GM23338 (cell line): ENCODE measurements around the gene ANKRD63. TPM values are rescaled to one million over a fixed set of nuclear protein-coding genes. Genes with fewer than 3 reads are reported as not detected.

Experiments used
- ATAC-seq: fragments of 200-7000 bp; cut with Tn5 transposase; 3 replicates; pipeline ENCODE4 v1.9.1; 2020
- DNase-seq: peaks from one replicate; pipeline ENCODE4 v3.0.0-alpha.2; 2015; ENCODE audit warnings: low spot score
- H2AFZ ChIP-seq: fragments of 200-600 bp; sonication (generic); 2 replicates; pipeline ENCODE4 v1.8.0; 2016; ENCODE audit warnings: antibody characterized with exemption, mild to moderate bottlenecking, moderate library complexity
- H3F3A ChIP-seq: fragments of 200-600 bp; sonication (generic); replicated peaks from 2 replicates; pipeline ENCODE4 v1.8.0; 2017; ENCODE audit warnings: antibody characterized with exemption, mixed run types, low read depth
- H3K27ac ChIP-seq: fragments of 200-600 bp; sonication (generic); 2 replicates; pipeline ENCODE4 v1.6.1; 2016; ENCODE audit warnings: low read depth
- H3K27me3 ChIP-seq: fragments of 200-600 bp; sonication (generic); 2 replicates; pipeline ENCODE4 v1.8.0; 2016; ENCODE audit warnings: mild to moderate bottlenecking, mixed run types, moderate library complexity; ENCODE audit not compliant: insufficient read depth
- H3K36me3 ChIP-seq: fragments of 200-600 bp; sonication (generic); 2 replicates; pipeline ENCODE4 v1.8.0; 2016; ENCODE audit warnings: mild to moderate bottlenecking; ENCODE audit not compliant: insufficient read depth
- H3K4me1 ChIP-seq: fragments of 200-600 bp; sonication (generic); 2 replicates; pipeline ENCODE4 v1.8.0; 2016; ENCODE audit warnings: mild to moderate bottlenecking, moderate library complexity; ENCODE audit not compliant: insufficient read depth
- H3K4me2 ChIP-seq: fragments of 200-600 bp; sonication (generic); 2 replicates; pipeline ENCODE4 v1.7.1; 2017; ENCODE audit warnings: mixed run types
- H3K4me3 ChIP-seq: fragments of 200-600 bp; sonication (generic); 2 replicates; pipeline ENCODE4 v1.6.1; 2016; ENCODE audit warnings: mixed run types
- H3K79me2 ChIP-seq: fragments of 200-600 bp; sonication (generic); replicated peaks from 2 replicates; pipeline ENCODE4 v1.8.0; 2017; ENCODE audit warnings: mild to moderate bottlenecking; ENCODE audit not compliant: insufficient read depth
- H3K9me2 ChIP-seq: fragments of 200-600 bp; sonication (generic); 2 replicates; pipeline ENCODE4 v1.8.0; 2017; ENCODE audit not compliant: insufficient read depth
- H4K20me1 ChIP-seq: fragments of 200-600 bp; sonication (generic); replicated peaks from 2 replicates; pipeline ENCODE4 v1.8.0; 2017; ENCODE audit warnings: mild to moderate bottlenecking; ENCODE audit not compliant: insufficient read depth
- H3K27ac Mint-ChIP-seq: 2 replicates; pipeline ENCODE4 v1.8.0; 2020; ENCODE audit warnings: inconsistent platforms, mild to moderate bottlenecking, moderate library complexity, mixed read lengths
- H3K27me3 Mint-ChIP-seq: 3 replicates; pipeline ENCODE4 v1.8.0; 2022; ENCODE audit warnings: low read depth, mild to moderate bottlenecking, moderate library complexity, mixed read lengths, inconsistent platforms; ENCODE audit not compliant: insufficient read depth, poor library complexity
- H3K36me3 Mint-ChIP-seq: 3 replicates; pipeline ENCODE4 v1.8.0; 2021; ENCODE audit warnings: low read depth, mild to moderate bottlenecking, inconsistent platforms, moderate library complexity, mixed read lengths
- H3K4me1 Mint-ChIP-seq: 3 replicates; pipeline ENCODE4 v1.8.0; 2020; ENCODE audit warnings: mild to moderate bottlenecking, inconsistent platforms, mixed read lengths
- H3K4me3 Mint-ChIP-seq: 3 replicates; pipeline ENCODE4 v1.8.0; 2021; ENCODE audit warnings: moderate library complexity, mild to moderate bottlenecking, inconsistent platforms, mixed read lengths
- H3K9me3 Mint-ChIP-seq: 3 replicates; pipeline ENCODE4 v1.8.0; 2020; ENCODE audit warnings: moderate library complexity, mild to moderate bottlenecking, inconsistent platforms, mixed read lengths
- CREB1 ChIP-seq: fragments of 250-450 bp; sonication (Bioruptor Pico); IDR thresholded peaks from 2 replicates; pipeline ENCODE4 v1.5.0; 2020; ENCODE audit warnings: low read depth, mild to moderate bottlenecking, moderate library complexity
- EZH2 ChIP-seq: fragments of 200-600 bp; sonication (generic); IDR thresholded peaks from one replicate; pipeline ENCODE4 v1.8.0; 2017; ENCODE audit warnings: antibody characterized with exemption, mild to moderate bottlenecking, low read depth; ENCODE audit not compliant: unreplicated experiment
- JUNB ChIP-seq: IDR thresholded peaks from one replicate; pipeline ENCODE4 v1.6.1; 2016; ENCODE audit warnings: antibody characterized with exemption; ENCODE audit not compliant: unreplicated experiment
- POLR2AphosphoS5 ChIP-seq: IDR thresholded peaks from 2 replicates; pipeline ENCODE4 v1.6.1; 2016; ENCODE audit warnings: antibody characterized with exemption, low read depth
- STAT1 ChIP-seq: IDR thresholded peaks from one replicate; pipeline ENCODE4 v1.6.1; 2016; ENCODE audit warnings: antibody characterized with exemption; ENCODE audit not compliant: unreplicated experiment
- ZNF114 ChIP-seq: fragments of 250-450 bp; sonication (Bioruptor Pico); IDR thresholded peaks from 2 replicates; pipeline ENCODE4 v1.5.0; 2020; ENCODE audit warnings: mild to moderate bottlenecking, moderate library complexity
- ZNF331 ChIP-seq: fragments of 250-450 bp; sonication (Bioruptor Pico); IDR thresholded peaks from 2 replicates; pipeline ENCODE4 v1.5.0; 2020; ENCODE audit warnings: low read depth, mild to moderate bottlenecking, moderate library complexity
- polyA plus RNA-seq: library from polyadenylated mRNA; unstranded; fragments of >200 nt; fragmentation: Nextera tagmentation; extraction: Ambion mirVana; gene quantifications from 2 replicates; pipeline ENCODE4 v1.2.1, GENCODE V29; 2016
- total RNA-seq: library from RNA; depleted of rRNA; stranded (reverse); fragments of >200 nt; shearing (Covaris generic); gene quantifications from 2 replicates; pipeline ENCODE4 v1.2.3, GENCODE V29; 2014
- TF ChIP-seq, protein P1 (sequence below): IDR thresholded peaks from one replicate; pipeline ENCODE4 v1.6.1; 2018; ENCODE audit warnings: antibody characterized with exemption; ENCODE audit not compliant: unreplicated experiment
- TF ChIP-seq, protein P2 (sequence below), 2 experiments: fragments of 200-600 bp in 1 of 2; sonication (generic) in 1 of 2; conservative IDR thresholded peaks; 2 replicates each; pipeline versions ENCODE4 v1.5.1 to v1.6.1; 2016 to 2017; ENCODE audit warnings: antibody characterized with exemption in 2 of 2, low read depth in 2 of 2, mild to moderate bottlenecking in 2 of 2, moderate library complexity in 1 of 2

The ANKRD63 gene
- total and polyA plus RNA-seq, 2 experiments from 2014 or later, result 0.59 TPM; not detected in 1

DNA sequence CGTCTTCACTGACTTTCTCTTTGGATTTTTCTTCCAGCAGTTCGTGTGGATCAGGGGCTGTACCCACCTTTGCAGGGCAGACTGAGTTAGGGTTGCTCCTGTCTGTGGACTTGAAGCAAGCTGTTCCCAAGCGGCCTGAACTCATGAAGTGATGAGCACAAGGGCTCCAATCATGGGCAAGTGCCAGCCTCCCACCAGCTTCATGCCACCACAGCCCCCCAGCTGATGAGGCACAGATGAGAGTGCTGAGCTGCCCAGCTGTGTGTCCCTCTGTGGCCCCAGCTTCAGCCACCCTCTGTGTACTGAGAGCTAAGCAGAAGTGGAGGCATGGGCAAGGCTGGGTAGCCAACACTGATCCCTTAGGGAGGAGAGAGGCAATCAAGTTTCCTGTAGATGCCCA lies 28.1 kb upstream of the ANKRD63 start (continued):
- TF ChIP-seq, protein P1, sequence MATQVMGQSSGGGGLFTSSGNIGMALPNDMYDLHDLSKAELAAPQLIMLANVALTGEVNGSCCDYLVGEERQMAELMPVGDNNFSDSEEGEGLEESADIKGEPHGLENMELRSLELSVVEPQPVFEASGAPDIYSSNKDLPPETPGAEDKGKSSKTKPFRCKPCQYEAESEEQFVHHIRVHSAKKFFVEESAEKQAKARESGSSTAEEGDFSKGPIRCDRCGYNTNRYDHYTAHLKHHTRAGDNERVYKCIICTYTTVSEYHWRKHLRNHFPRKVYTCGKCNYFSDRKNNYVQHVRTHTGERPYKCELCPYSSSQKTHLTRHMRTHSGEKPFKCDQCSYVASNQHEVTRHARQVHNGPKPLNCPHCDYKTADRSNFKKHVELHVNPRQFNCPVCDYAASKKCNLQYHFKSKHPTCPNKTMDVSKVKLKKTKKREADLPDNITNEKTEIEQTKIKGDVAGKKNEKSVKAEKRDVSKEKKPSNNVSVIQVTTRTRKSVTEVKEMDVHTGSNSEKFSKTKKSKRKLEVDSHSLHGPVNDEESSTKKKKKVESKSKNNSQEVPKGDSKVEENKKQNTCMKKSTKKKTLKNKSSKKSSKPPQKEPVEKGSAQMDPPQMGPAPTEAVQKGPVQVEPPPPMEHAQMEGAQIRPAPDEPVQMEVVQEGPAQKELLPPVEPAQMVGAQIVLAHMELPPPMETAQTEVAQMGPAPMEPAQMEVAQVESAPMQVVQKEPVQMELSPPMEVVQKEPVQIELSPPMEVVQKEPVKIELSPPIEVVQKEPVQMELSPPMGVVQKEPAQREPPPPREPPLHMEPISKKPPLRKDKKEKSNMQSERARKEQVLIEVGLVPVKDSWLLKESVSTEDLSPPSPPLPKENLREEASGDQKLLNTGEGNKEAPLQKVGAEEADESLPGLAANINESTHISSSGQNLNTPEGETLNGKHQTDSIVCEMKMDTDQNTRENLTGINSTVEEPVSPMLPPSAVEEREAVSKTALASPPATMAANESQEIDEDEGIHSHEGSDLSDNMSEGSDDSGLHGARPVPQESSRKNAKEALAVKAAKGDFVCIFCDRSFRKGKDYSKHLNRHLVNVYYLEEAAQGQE, result no peak
- TF ChIP-seq EZH2, result no peak
- TF ChIP-seq CREB1 (CRISPR knock-in tag), result no peak
- no peak for TF ChIP-seq JUNB

DNA sequence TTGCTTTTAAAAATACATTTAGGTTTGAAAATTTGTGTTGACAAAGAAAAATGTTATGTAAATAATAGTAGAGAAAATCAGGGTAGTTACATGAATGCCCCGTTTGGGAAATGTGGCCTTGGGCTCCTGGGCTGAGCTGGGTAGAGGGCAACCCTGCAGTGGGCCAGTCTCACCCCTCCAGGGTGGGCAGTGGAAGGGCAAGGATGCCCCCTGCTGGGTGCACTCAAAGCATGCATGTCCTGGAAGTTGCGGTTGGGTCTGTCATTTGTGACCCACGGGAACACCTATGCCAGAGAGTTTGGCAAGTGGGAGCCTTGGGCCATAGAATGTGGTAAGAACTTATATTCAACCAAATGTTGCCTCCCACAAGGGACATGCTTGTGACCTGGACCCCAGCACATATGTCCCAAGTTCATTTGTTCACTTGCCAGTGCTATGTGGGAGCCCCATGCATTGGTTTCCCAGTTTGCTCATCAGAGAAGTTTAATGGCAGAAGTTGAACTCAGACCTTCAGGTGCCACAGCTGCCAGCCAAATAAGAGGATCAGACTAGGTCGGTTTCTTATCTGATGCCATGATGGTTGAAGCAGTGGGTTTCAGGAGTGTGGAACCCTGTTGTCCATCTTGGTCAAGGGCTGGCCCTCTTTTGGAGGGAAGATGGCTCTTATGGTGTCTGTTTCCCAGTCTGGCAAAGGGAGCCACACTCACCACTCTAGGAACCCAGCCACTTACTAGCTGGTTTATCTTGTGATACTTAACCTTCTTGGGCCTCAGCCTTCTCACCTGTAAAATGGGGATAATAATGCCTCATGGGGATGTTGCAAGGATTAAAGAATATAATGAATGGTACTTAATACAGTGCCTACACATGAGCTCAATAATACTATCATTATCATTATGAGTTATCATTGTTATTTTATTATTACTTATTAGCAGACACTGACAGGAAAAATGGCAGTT lies 27.4 kb upstream of the ANKRD63 start:
- Histone ChIP-seq H3K9me2 (0 out of 2 replicates have a peak, but pooled peaks cover 7% of the 10 kb centered on the region), H3F3A (0 out of 2 replicates have a peak, but pooled peaks cover 5% of the 10 kb centered on the region), H2AFZ (no peak overlapping the region), H3K4me3 (no peak overlapping the region), H3K27me3 (peaks cover 3% of the 10 kb centered on the region; the same call in 1 of the 2 replicates), H3K4me1 (peaks cover 29% of the 10 kb centered on the region), H4K20me1 (no peaks in the 10 kb centered on the region), H3K27ac (no peak overlapping the region), H3K36me3 (no peaks in the 10 kb centered on the region), H3K79me2 (no peaks in the 10 kb centered on the region), H3K4me2 (no peak overlapping the region)
- Mint-ChIP-seq H3K36me3 (no peaks in the 10 kb centered on the region), H3K4me1 (peaks cover 31% of the 10 kb centered on the region), H3K27me3 (peaks cover 10% of the 10 kb centered on the region), H3K27ac (no peak overlapping the region), H3K4me3 (no peak overlapping the region; the same call in 2 of the 3 replicates), H3K9me3 (no peaks in the 10 kb centered on the region; the same call in 2 of the 3 replicates)
- ATAC-seq (peak; percentile 74), DNase-seq (peak; percentile 87)
- no peak for TF ChIP-seq ZNF114 (CRISPR knock-in tag)
- TF ChIP-seq POLR2AphosphoS5, result no peak
- no peak for TF ChIP-seq STAT1
- no peak for TF ChIP-seq ZNF331 (CRISPR knock-in tag)
- TF ChIP-seq, protein P2, sequence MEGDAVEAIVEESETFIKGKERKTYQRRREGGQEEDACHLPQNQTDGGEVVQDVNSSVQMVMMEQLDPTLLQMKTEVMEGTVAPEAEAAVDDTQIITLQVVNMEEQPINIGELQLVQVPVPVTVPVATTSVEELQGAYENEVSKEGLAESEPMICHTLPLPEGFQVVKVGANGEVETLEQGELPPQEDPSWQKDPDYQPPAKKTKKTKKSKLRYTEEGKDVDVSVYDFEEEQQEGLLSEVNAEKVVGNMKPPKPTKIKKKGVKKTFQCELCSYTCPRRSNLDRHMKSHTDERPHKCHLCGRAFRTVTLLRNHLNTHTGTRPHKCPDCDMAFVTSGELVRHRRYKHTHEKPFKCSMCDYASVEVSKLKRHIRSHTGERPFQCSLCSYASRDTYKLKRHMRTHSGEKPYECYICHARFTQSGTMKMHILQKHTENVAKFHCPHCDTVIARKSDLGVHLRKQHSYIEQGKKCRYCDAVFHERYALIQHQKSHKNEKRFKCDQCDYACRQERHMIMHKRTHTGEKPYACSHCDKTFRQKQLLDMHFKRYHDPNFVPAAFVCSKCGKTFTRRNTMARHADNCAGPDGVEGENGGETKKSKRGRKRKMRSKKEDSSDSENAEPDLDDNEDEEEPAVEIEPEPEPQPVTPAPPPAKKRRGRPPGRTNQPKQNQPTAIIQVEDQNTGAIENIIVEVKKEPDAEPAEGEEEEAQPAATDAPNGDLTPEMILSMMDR (conservative IDR thresholded peaks at IDR 0.05; ENCODE audit: low read depth in 2 of 2), result peak; percentile 82 to 99
